H1 (cell line): ENCODE measurements around the gene GAB2. TPM values are rescaled to one million over a fixed set of nuclear protein-coding genes. Genes with fewer than 3 reads are reported as not detected.

ENCODE experiments used
- BACH1 ChIP-seq: IDR thresholded peaks from 2 replicates; pipeline ENCODE4 v1.6.1; 2012; ENCODE audit warnings: low read length, improper control_type of control experiment
- GABPA ChIP-seq: IDR thresholded peaks from 2 replicates; pipeline ENCODE4 v1.6.1; 2011; ENCODE audit warnings: mild to moderate bottlenecking, low read length, moderate library complexity, borderline replicate concordance; ENCODE audit not compliant: insufficient read depth
- POLR2A ChIP-seq, 2 experiments: IDR thresholded peaks; 1 replicate in 1 of 2; 2 replicates in 1 of 2; pipeline ENCODE4 v1.6.1; 2011; ENCODE audit warnings: low read depth in 2 of 2, low read length in 2 of 2, mild to moderate bottlenecking in 2 of 2; ENCODE audit errors: control extremely low read depth in 1 of 2
- TEAD4 ChIP-seq: IDR thresholded peaks from 2 replicates; pipeline ENCODE4 v1.6.1; 2012; ENCODE audit warnings: low read depth, low read length, inconsistent platforms, mixed read lengths
- polyA plus RNA-seq, 7 experiments: library from polyadenylated mRNA; depleted of rRNA in 3 of 7; stranded (reverse) in 5 of 7; unstranded in 2 of 7; fragments of >200 nt in 5 of 7; fragments of 200-250 nt in 2 of 7; gene quantifications; 1 replicate in 5 of 7; 2 replicates in 1 of 7; 4 replicates in 1 of 7; pipeline versions ENCODE4 v1.2.1 to v1.2.3, GENCODE V29; 2011 to 2013; ENCODE audit warnings: missing spikeins in 2 of 7, mixed read lengths in 2 of 7
- total RNA-seq: library from RNA; stranded (reverse); fragmentation: NEBNext Ultra II Directional; extraction: Animal tissue kit (Norgen Biotek cat#: 25700); gene quantifications from 2 replicates; pipeline ENCODE4 v1.2.1, GENCODE V29; 2021

GAB2 gene
- total and polyA plus RNA-seq, 2 of the 8 experiments (the other 6 are each of a cell fraction or from before 2014, with no cell fraction given): 6.3 to 14.0 TPM

DNA sequence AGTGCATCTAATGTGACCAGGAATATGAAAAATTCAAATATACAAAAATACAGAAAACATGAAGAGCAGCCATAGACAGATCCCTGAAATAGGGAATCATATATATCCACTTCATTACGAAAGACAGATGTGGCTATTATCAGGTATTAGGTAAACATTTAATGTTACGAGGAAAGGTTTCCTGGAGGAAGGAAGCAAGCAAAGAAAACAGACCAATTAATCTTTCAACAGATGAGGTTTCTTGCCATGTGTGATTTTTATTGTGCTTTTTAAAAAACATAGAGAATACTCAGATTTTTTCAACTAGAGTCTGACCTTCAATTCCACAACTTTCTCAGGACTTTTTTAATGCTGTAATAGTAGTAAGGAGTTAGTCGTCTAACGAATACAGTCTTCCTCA, 24.3 kb upstream of the GAB2 start (continued):
- TF ChIP-seq GABPA (no peak), POLR2A (IDR thresholded peaks at IDR 0.05; ENCODE audit: control extremely low read depth in 1 of 2, low read depth in 2 of 2, low read length in 2 of 2) (no peak), BACH1 (no peak), TEAD4 (no peak)
